Endodermal cell (in vitro differentiated cells): ENCODE measurements around the gene SLC17A1. TPM values are rescaled to one million over a fixed set of nuclear protein-coding genes. Genes with fewer than 3 reads are reported as not detected.

Experiments
- DNase-seq: peaks from one replicate; pipeline ENCODE4 v3.0.0-alpha.2; 2017
- H3K27ac ChIP-seq: 2 replicates; pipeline ENCODE4 v1.5.1; 2013; ENCODE audit warnings: mild to moderate bottlenecking, low read depth, low read length, moderate library complexity
- H3K27me3 ChIP-seq: 2 replicates; pipeline ENCODE4 v1.6.1; 2013; ENCODE audit warnings: mild to moderate bottlenecking, low read length, moderate library complexity; ENCODE audit not compliant: insufficient read depth, control insufficient read depth, poor library complexity, severe bottlenecking
- H3K36me3 ChIP-seq: 2 replicates; pipeline ENCODE4 v1.7.0; 2013; ENCODE audit warnings: mild to moderate bottlenecking, low read length, moderate library complexity; ENCODE audit not compliant: control insufficient read depth, insufficient read depth
- H3K4me1 ChIP-seq: one replicate; pipeline ENCODE4 v1.7.0; 2013; ENCODE audit warnings: low read length; ENCODE audit not compliant: control insufficient read depth, insufficient read depth
- H3K4me3 ChIP-seq: 2 replicates; pipeline ENCODE4 v1.5.1; 2013; ENCODE audit warnings: mild to moderate bottlenecking, low read length, moderate library complexity
- H3K9ac ChIP-seq: 2 replicates; pipeline ENCODE4 v1.6.1; 2013; ENCODE audit warnings: mild to moderate bottlenecking, low read length, moderate library complexity; ENCODE audit not compliant: poor library complexity, severe bottlenecking; ENCODE audit errors: extremely low read depth
- H3K9me3 ChIP-seq: 2 replicates; pipeline ENCODE4 v1.6.1; 2013; ENCODE audit warnings: mild to moderate bottlenecking, low read length, moderate library complexity; ENCODE audit not compliant: control insufficient read depth
- H3K27ac Mint-ChIP-seq: 2 replicates; pipeline ENCODE4 v1.8.0; 2020; ENCODE audit warnings: mixed read lengths
- H3K27me3 Mint-ChIP-seq: 2 replicates; pipeline ENCODE4 v1.8.0; 2021; ENCODE audit warnings: mild to moderate bottlenecking, mixed read lengths; ENCODE audit not compliant: insufficient read depth
- H3K36me3 Mint-ChIP-seq: 2 replicates; pipeline ENCODE4 v1.8.0; 2020; ENCODE audit warnings: low read depth, mixed read lengths
- H3K4me1 Mint-ChIP-seq: 2 replicates; pipeline ENCODE4 v1.8.0; 2020; ENCODE audit warnings: mixed read lengths
- H3K4me3 Mint-ChIP-seq: 2 replicates; pipeline ENCODE4 v1.8.0; 2020; ENCODE audit warnings: mild to moderate bottlenecking, moderate library complexity, mixed read lengths
- H3K9me3 Mint-ChIP-seq: 2 replicates; pipeline ENCODE4 v1.8.0; 2020; ENCODE audit warnings: mild to moderate bottlenecking, mixed read lengths
- WGBS, 2 experiments: methylation state at CpG; one replicate each; pipeline versions ENCODE4 v1.1.5 to v1.1.7; 2013; ENCODE audit warnings: missing lambda C conversion rate in 2 of 2, mixed read lengths in 1 of 2; ENCODE audit not compliant: insufficient coverage in 1 of 2, insufficient read length in 1 of 2; 5-methylcytosine and 5-hydroxymethylcytosine counted together
- long read RNA-seq, 4 experiments: library from polyadenylated mRNA in 2 of 4; library from RNA in 1 of 4; library from capped mRNA in 1 of 4; stranded (forward) in 3 of 4; unstranded in 1 of 4; transcript quantifications; one replicate each; pipeline ENCODE4 v2.0.0, GENCODE V29; 2020 to 2021; ENCODE audit warnings: inconsistent platforms in 1 of 4
- polyA plus RNA-seq, 2 experiments: library from polyadenylated mRNA; stranded (reverse); fragments of 50-300 nt; gene quantifications; one replicate each; pipeline ENCODE4 v1.2.3, GENCODE V29; 2013
- total RNA-seq, 2 donors: library from RNA; stranded (reverse); fragmentation: NEBNext Ultra II Directional in 1 of 2; extraction: Animal tissue kit (Norgen Biotek cat#: 25700) in 1 of 2; gene quantifications; 2 replicates in 1 of 2; 3 replicates in 1 of 2; pipeline ENCODE4 v1.2.1, GENCODE V29; 2021
- TF ChIP-seq, protein P1 (sequence below): fragments of 200-600 bp; sonication (generic); conservative IDR thresholded peaks from 2 replicates; pipeline ENCODE4 v1.5.0; 2021; ENCODE audit warnings: antibody characterized with exemption, mild to moderate bottlenecking

SLC17A1 gene, protein sequence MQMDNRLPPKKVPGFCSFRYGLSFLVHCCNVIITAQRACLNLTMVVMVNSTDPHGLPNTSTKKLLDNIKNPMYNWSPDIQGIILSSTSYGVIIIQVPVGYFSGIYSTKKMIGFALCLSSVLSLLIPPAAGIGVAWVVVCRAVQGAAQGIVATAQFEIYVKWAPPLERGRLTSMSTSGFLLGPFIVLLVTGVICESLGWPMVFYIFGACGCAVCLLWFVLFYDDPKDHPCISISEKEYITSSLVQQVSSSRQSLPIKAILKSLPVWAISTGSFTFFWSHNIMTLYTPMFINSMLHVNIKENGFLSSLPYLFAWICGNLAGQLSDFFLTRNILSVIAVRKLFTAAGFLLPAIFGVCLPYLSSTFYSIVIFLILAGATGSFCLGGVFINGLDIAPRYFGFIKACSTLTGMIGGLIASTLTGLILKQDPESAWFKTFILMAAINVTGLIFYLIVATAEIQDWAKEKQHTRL
- not detected for total RNA-seq
- not detected for polyA plus RNA-seq (2013, experiment 1 of 2)
- not detected for polyA plus RNA-seq (2013, experiment 2 of 2)
- long read RNA-seq, experiment 1 = 0 reads
- long read RNA-seq, experiment 2 = 0 reads
- long read RNA-seq, experiment 3 = 0 reads
- long read RNA-seq, experiment 4 = 0 reads

DNA sequence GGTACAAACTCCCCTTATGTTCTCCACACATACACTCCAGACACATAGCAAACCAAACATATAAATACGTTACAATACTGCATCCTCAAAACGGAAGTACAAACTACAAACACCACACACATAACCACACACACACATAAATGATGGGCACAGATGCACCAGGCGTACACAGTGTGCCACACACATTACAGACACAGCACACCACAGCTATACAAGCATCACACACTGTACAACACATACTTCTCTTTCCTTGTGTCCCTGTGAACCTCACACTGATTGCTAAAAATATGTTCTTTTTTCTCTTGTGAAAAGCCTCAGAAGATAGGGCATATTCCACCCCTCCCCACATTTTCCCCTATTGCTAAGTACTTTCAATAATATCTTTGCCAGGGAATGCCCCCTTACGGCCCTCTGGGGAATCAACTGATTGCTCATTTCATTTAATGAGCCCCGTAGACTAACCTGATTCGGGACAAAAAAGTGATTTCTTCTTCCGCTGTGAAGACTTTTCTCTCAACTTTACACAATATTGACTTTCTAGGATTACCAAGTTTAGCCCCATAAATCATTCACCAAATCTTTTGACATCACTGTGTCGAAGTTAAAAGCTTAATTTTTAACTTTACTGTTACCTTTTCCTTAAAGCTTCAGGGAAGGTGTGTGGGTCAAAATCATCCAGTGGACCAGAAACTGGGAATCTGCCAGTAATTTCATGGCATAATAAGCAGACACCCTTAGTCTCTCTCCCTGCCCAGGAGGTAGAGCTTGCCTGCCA lies at the start of gene SLC17A1:
SLC17A1 (minus strand) TSS at position 521 of the 775 bp plus-strand sequence. CDS start 1,495 bp downstream, outside the sequence.
- 89 to 90% methylated on average over 4 to 8 of the region's 8 CpGs for WGBS, 2 experiments
- TF ChIP-seq, protein P1, sequence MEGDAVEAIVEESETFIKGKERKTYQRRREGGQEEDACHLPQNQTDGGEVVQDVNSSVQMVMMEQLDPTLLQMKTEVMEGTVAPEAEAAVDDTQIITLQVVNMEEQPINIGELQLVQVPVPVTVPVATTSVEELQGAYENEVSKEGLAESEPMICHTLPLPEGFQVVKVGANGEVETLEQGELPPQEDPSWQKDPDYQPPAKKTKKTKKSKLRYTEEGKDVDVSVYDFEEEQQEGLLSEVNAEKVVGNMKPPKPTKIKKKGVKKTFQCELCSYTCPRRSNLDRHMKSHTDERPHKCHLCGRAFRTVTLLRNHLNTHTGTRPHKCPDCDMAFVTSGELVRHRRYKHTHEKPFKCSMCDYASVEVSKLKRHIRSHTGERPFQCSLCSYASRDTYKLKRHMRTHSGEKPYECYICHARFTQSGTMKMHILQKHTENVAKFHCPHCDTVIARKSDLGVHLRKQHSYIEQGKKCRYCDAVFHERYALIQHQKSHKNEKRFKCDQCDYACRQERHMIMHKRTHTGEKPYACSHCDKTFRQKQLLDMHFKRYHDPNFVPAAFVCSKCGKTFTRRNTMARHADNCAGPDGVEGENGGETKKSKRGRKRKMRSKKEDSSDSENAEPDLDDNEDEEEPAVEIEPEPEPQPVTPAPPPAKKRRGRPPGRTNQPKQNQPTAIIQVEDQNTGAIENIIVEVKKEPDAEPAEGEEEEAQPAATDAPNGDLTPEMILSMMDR = no peak
- no peak within 1 kb of the TSS for H3K27ac Mint-ChIP-seq
- H3K36me3 ChIP-seq = no peaks in the 10 kb centered on the region
- H3K36me3 Mint-ChIP-seq = no peaks in the 10 kb centered on the region
- no peaks in the 10 kb centered on the region for H3K27me3 ChIP-seq
- H3K9me3 Mint-ChIP-seq = no peaks in the 10 kb centered on the region
- H3K9ac ChIP-seq = no peak within 1 kb of the TSS
- H3K27me3 Mint-ChIP-seq = no peaks in the 10 kb centered on the region
- DNase-seq = no peak
- peaks cover 4% of the 10 kb centered on the region for H3K4me1 Mint-ChIP-seq
- no peak within 1 kb of the TSS for H3K4me3 Mint-ChIP-seq
- no peak within 1 kb of the TSS for H3K27ac ChIP-seq
- no peaks in the 10 kb centered on the region for H3K4me1 ChIP-seq
- no peaks in the 10 kb centered on the region for H3K9me3 ChIP-seq
- H3K4me3 ChIP-seq = no peak within 1 kb of the TSS

DNA sequence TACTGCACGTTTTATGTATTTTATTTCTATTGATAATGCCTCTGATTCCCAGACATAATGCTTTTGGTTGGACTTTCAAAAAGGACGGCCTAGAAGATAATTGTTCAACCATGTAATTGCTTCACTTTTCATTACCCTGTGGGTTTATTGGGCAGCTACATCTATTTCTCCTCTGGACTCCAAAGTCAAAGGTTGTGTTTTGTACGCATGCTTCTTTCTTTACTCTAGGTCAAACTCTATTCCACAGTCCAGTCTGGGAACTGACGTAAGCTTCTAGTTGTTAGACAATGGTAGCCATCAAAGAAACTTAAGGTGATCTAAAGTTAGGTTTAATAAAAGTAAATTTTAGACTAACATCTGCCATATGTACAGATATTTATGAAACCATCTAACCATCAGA lies 48.7 kb upstream of the SLC17A1 start:
- no peaks in the 10 kb centered on the region for H3K4me1 Mint-ChIP-seq
- no peak overlapping the region for H3K4me3 Mint-ChIP-seq
- WGBS, 2 experiments = 97 to 100% methylated on average over 3 to 4 of the region's 4 CpGs
- DNase-seq = no peak
- H3K9ac ChIP-seq = no peak overlapping the region
- H3K4me1 ChIP-seq = no peaks in the 10 kb centered on the region
- TF ChIP-seq, protein P1 = no peak
- no peak overlapping the region for H3K27ac ChIP-seq
- H3K36me3 Mint-ChIP-seq = no peaks in the 10 kb centered on the region
- no peaks in the 10 kb centered on the region for H3K27me3 ChIP-seq
- H3K4me3 ChIP-seq = no peak overlapping the region
- H3K36me3 ChIP-seq = no peaks in the 10 kb centered on the region
- H3K9me3 ChIP-seq = no peaks in the 10 kb centered on the region
- H3K27me3 Mint-ChIP-seq = peaks cover 9% of the 10 kb centered on the region
- no peak overlapping the region for H3K27ac Mint-ChIP-seq
- H3K9me3 Mint-ChIP-seq = no peaks in the 10 kb centered on the region

DNA sequence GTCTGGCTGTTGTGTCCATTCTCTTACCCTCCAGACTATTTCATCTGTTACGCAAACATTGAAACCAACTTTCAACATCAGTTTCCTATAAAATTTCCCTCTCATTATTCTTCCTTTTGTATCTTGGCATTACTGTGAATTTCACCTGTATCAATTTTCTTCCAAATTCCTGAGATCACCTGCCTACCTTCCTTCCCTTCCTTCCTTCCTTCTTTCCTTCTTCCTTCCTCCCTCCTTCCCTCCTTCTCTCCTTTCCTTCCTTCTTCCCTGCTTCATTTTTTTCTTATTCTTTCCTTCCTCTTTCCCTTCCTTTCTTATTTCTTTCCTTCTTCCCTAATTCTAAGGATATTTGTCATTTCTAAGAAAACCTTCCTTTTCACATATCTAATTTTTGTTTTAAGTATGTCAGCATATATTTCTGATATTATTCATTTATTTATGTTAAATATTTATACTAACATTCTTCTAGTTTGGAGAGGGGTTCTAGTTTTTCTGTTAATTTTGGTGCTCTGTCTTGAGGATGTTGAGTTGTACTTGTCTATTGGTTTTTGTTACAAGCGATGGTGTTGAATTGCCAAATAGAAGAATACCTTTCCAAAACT lies 47.0 kb upstream of the SLC17A1 start:
- Mint-ChIP-seq H3K4me3 (no peak overlapping the region), H3K9me3 (no peaks in the 10 kb centered on the region), H3K36me3 (no peaks in the 10 kb centered on the region), H3K27ac (no peak overlapping the region), H3K27me3 (peaks cover 9% of the 10 kb centered on the region), H3K4me1 (no peaks in the 10 kb centered on the region)
- Histone ChIP-seq H3K4me1 (no peaks in the 10 kb centered on the region), H3K36me3 (no peaks in the 10 kb centered on the region), H3K27ac (no peak overlapping the region), H3K4me3 (no peak overlapping the region), H3K9ac (no peak overlapping the region), H3K27me3 (no peaks in the 10 kb centered on the region), H3K9me3 (no peaks in the 10 kb centered on the region)
- 96 to 98% methylated on average over 1 to 2 of the region's 2 CpGs for WGBS, 2 experiments
- no peak for DNase-seq
- TF ChIP-seq, protein P1 = no peak
